HTERT RPE-1 (cell line): ENCODE data around the gene BCL2L15.

Experiments
- in situ Hi-C: fragments of 300-500 bp; cut with MboI; formaldehyde crosslinking; loops from 4 replicates; pipeline ENCODE4 v1.14.3; 2020; ENCODE audit warnings: low sequenced_read_pairs

The BCL2L15 gene

GRCh38 chr1:113887402-113888175 lies at the start of gene BCL2L15:
Gene BCL2L15 (minus strand): TSS chr1:113887581. CDS start chr1:113887375, 206 bp downstream.
- in situ Hi-C loops: no loop called here

GRCh38 chr1:113937146-113937545 lies 49.8 kb upstream of the BCL2L15 start:
- in situ Hi-C loops: no loop called here

GRCh38 chr1:113935970-113936369 lies 48.6 kb upstream of the BCL2L15 start:
- in situ Hi-C loops: no loop called here

GRCh38 chr1:113935176-113935575 lies 47.8 kb upstream of the BCL2L15 start:
- in situ Hi-C loops: no loop called here

- in situ Hi-C loops: no loop called here
Measured at GRCh38 chr1:113934511-113935055, 47.2 kb upstream of the BCL2L15 start.

- in situ Hi-C loops: no loop called here
Measured at GRCh38 chr1:113934006-113934405, 46.6 kb upstream of the BCL2L15 start.

GRCh38 chr1:113931451-113931851 lies 44.1 kb upstream of the BCL2L15 start:
- in situ Hi-C loops: no loop called here

- in situ Hi-C loops: no loop called here
Measured at GRCh38 chr1:113930499-113931161, 43.2 kb upstream of the BCL2L15 start.

- in situ Hi-C loops: no loop called here
Measured at GRCh38 chr1:113929750-113930498, 42.5 kb upstream of the BCL2L15 start.

GRCh38 chr1:113928941-113929749 lies 41.8 kb upstream of the BCL2L15 start, which contains the start of gene HIPK1:
Gene HIPK1 (plus strand): TSS chr1:113929324.
- in situ Hi-C loops: no loop called here

- in situ Hi-C loops: no loop called here
Measured at GRCh38 chr1:113928187-113928930, 41.0 kb upstream of the BCL2L15 start.

- in situ Hi-C loops: no loop called here
Measured at GRCh38 chr1:113924473-113924872, 37.1 kb upstream of the BCL2L15 start.

GRCh38 chr1:113922957-113923356 lies 35.6 kb upstream of the BCL2L15 start:
- in situ Hi-C loops: no loop called here

GRCh38 chr1:113918243-113918642 lies 30.9 kb upstream of the BCL2L15 start:
- in situ Hi-C loops: no loop called here

- in situ Hi-C loops: no loop called here
Measured at GRCh38 chr1:113917400-113918082, 30.2 kb upstream of the BCL2L15 start.

- in situ Hi-C loops: no loop called here
Measured at GRCh38 chr1:113916974-113917373, 29.6 kb upstream of the BCL2L15 start.

GRCh38 chr1:113913887-113914664 lies 26.7 kb upstream of the BCL2L15 start:
- in situ Hi-C loops: no loop called here

GRCh38 chr1:113913312-113913668 lies 25.9 kb upstream of the BCL2L15 start:
- in situ Hi-C loops: no loop called here
